ENCODE measurements around the gene CYP51A1. TPM values are rescaled to one million over a fixed set of nuclear protein-coding genes. Genes with fewer than 3 reads are reported as not detected.

The CYP51A1 gene
- total RNA-seq, 3 donors from 2014 or later (not counting 1 experiment from before 2014, with no cell fraction given): 37.2 to 53.0 (median 49.3) TPM

DNA sequence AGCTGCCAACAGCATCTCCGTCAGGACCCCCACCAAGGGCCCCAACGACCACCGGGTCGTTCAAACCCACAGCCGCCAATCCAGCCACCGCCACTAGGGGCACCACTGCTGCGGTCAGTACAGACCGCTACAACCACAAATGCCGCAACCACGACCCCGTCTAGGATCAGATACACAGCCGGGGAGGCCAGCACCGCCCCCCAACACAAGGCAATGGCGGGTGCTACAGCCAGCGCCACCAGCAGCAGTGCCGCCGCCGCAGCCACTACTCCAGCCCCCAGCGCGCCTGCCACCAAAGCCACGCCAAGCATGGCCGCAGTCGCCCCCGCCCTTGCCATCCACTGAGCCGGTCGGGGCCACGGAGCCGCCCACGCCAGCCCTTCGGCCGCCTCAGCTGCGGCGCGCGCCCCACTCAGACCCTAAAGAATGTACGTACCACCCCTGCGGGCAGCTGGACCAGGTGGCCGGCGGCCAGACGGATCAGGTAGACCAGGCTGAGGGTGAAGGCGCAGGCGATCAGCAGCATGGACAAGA, 473 bp downstream of the CYP51A1 start:
- peak; percentile 37 to 59 (median 46) for ATAC-seq
- peaks cover 36% of the 10 kb centered on the region in 2 donors for H3K4me1 Mint-ChIP-seq
- no peaks in the 10 kb centered on the region for H3K9me3 ChIP-seq (ENCODE audit: control insufficient read depth, insufficient read depth, low read length)
- H3K4me3 Mint-ChIP-seq: peak overlapping the region; percentile 98
- TF ChIP-seq, protein P1, sequence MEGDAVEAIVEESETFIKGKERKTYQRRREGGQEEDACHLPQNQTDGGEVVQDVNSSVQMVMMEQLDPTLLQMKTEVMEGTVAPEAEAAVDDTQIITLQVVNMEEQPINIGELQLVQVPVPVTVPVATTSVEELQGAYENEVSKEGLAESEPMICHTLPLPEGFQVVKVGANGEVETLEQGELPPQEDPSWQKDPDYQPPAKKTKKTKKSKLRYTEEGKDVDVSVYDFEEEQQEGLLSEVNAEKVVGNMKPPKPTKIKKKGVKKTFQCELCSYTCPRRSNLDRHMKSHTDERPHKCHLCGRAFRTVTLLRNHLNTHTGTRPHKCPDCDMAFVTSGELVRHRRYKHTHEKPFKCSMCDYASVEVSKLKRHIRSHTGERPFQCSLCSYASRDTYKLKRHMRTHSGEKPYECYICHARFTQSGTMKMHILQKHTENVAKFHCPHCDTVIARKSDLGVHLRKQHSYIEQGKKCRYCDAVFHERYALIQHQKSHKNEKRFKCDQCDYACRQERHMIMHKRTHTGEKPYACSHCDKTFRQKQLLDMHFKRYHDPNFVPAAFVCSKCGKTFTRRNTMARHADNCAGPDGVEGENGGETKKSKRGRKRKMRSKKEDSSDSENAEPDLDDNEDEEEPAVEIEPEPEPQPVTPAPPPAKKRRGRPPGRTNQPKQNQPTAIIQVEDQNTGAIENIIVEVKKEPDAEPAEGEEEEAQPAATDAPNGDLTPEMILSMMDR (IDR thresholded peaks at IDR 0.05): peak; percentile 51
- intact Hi-C loops (cut with micrococcal nuclease): loop anchor here (1.0 to 10.0 kb wide), 6 partner anchors 112 to 1787 kb away; partner anchors contain the start of genes AKAP9, GTPBP10, PEX1 and RBM48
- peaks cover 5% of the 10 kb centered on the region for H3K36me3 ChIP-seq (ENCODE audit: control insufficient read depth, insufficient read depth, low read length)
- H3K27me3 Mint-ChIP-seq (ENCODE audit: low read depth in 2 of 2): no peaks in the 10 kb centered on the region
- H3K4me1 ChIP-seq (ENCODE audit: control insufficient read depth, insufficient read depth, low read length): peaks cover 14% of the 10 kb centered on the region
- WGBS (ENCODE audit: insufficient coverage): under 1% methylated on average over 42 of the region's 42 CpGs
- H3K27me3 ChIP-seq (ENCODE audit: control insufficient read depth, insufficient read depth, low read length): no peaks in the 10 kb centered on the region
- H3K27ac Mint-ChIP-seq: peak overlapping the region; percentile 99
- H3K4me3 ChIP-seq (ENCODE audit: low read length): peak overlapping the region; percentile 75
- no peaks in the 10 kb centered on the region for H3K36me3 Mint-ChIP-seq
- H3K9me3 Mint-ChIP-seq: no peaks in the 10 kb centered on the region
- H3K27ac ChIP-seq (ENCODE audit: low read length): peak overlapping the region; percentile 91
- peak; percentile 71 to 73 for DNase-seq

DNA sequence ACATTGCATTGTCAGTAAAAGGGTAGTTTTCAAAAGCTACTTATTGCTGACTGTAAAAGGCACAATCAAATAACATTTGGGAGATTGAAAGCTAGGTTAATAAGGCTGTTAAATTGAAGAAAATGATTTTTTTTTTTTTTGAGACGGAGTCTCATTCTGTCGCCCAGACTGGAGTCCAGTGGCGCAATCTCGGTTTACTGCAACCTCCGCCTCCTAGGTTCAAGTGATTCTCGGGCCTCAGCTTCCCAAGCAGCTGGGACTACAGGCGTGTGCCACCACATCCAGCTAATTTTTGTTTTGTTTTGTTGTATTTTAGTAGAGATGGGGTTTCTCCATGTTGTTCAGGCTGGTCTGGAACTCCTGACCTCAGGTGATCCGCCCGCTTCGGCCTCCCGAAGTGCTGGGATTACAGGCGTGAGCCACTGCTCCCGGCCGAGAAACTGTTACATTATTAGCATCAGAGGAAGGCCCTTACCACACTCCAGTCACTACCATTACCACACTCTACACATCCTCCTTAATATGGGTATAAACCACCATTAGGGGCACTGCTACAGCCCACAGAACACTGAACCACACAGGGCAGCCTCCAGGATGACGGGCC, 1.0 kb downstream of the CYP51A1 start:
- peaks cover 14% of the 10 kb centered on the region for H3K4me1 ChIP-seq (ENCODE audit: control insufficient read depth, insufficient read depth, low read length)
- H3K27ac ChIP-seq (ENCODE audit: low read length): peak overlapping the region; percentile 91
- peak overlapping the region; percentile 75 for H3K4me3 ChIP-seq (ENCODE audit: low read length)
- Mint-ChIP-seq H3K4me3 (peak overlapping the region; percentile 98), H3K4me1 (peaks cover 36% of the 10 kb centered on the region in 2 donors), H3K27me3 (ENCODE audit: low read depth in 2 of 2) (no peaks in the 10 kb centered on the region), H3K36me3 (no peaks in the 10 kb centered on the region), H3K9me3 (no peaks in the 10 kb centered on the region), H3K27ac (peak overlapping the region; percentile 99)
- WGBS (ENCODE audit: insufficient coverage): 48% methylated on average over 15 of the region's 15 CpGs
- ATAC-seq (peak; percentile 17 to 38 (median 36)), DNase-seq (no peak)
- intact Hi-C loops (cut with micrococcal nuclease): loop anchor here (5.0 to 10.0 kb wide), 2 partner anchors 182 to 1786 kb away; partner anchors contain the start of gene GTPBP10
- H3K27me3 ChIP-seq (ENCODE audit: control insufficient read depth, insufficient read depth, low read length): no peaks in the 10 kb centered on the region
- no peaks in the 10 kb centered on the region for H3K9me3 ChIP-seq (ENCODE audit: control insufficient read depth, insufficient read depth, low read length)
- TF ChIP-seq, protein P1 (IDR thresholded peaks at IDR 0.05): no peak
- H3K36me3 ChIP-seq (ENCODE audit: control insufficient read depth, insufficient read depth, low read length): peaks cover 5% of the 10 kb centered on the region

DNA sequence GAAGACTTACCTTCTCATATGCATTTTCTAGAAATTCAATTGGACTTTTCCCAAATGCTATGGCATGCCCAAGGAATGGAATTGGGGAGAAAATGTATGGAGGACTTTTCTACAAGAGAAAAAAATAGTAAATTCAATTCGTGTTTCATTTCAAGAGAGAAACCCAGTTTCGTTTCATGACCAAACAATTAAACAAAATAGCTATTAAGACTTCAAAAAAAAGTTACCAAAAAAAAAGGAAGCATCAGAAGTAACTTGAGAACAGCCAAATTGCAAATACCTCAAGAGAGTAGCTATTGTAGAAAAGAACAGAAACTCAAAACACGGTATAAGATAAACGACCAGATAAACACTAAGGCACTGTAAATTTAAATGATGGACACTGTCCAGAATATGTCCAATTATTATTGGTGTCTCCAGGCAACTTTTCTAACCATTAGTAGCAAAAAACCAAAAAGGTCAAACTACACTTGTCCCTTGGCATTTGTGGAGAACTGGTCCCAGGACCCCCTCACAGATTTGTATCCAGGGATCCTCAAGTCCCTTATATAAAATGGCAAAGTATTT, 2.4 kb downstream of the CYP51A1 start:
- H3K27ac Mint-ChIP-seq: no peak overlapping the region

More for the DNA sequence above, 2.4 kb downstream of the CYP51A1 start:
- Histone ChIP-seq H3K4me1 (ENCODE audit: control insufficient read depth, insufficient read depth, low read length) (peaks cover 14% of the 10 kb centered on the region), H3K27me3 (ENCODE audit: control insufficient read depth, insufficient read depth, low read length) (no peaks in the 10 kb centered on the region), H3K27ac (ENCODE audit: low read length) (no peak overlapping the region), H3K36me3 (ENCODE audit: control insufficient read depth, insufficient read depth, low read length) (peaks cover 14% of the 10 kb centered on the region), H3K4me3 (ENCODE audit: low read length) (no peak overlapping the region), H3K9me3 (ENCODE audit: control insufficient read depth, insufficient read depth, low read length) (no peaks in the 10 kb centered on the region)
- no peaks in the 10 kb centered on the region for H3K9me3 Mint-ChIP-seq
- WGBS (ENCODE audit: insufficient coverage): 97% methylated on average over 3 of the region's 4 CpGs
- ATAC-seq (no peak), DNase-seq (no peak)
- H3K4me3 Mint-ChIP-seq: no peak overlapping the region
- H3K36me3 Mint-ChIP-seq: no peaks in the 10 kb centered on the region
- peaks cover 36% of the 10 kb centered on the region in 2 donors for H3K4me1 Mint-ChIP-seq
- TF ChIP-seq, protein P1 (IDR thresholded peaks at IDR 0.05): no peak
- intact Hi-C loops (cut with micrococcal nuclease): loop anchor here (5.0 to 10.0 kb wide), 2 partner anchors 183 to 1785 kb away; partner anchors contain the start of gene GTPBP10
- no peaks in the 10 kb centered on the region for H3K27me3 Mint-ChIP-seq (ENCODE audit: low read depth in 2 of 2)

All from natural killer cell (primary cell).